GF-D8 (cell line): ENCODE measurements around the gene C22orf15.
A peak's percentile ranks its signal among the peaks of the same experiment; 100 is the strongest.

Experiments
- DNase-seq: peaks from one replicate; lab custom pipeline; 2025; lab: John Stamatoyannopoulos, UW

Gene C22orf15

DNA sequence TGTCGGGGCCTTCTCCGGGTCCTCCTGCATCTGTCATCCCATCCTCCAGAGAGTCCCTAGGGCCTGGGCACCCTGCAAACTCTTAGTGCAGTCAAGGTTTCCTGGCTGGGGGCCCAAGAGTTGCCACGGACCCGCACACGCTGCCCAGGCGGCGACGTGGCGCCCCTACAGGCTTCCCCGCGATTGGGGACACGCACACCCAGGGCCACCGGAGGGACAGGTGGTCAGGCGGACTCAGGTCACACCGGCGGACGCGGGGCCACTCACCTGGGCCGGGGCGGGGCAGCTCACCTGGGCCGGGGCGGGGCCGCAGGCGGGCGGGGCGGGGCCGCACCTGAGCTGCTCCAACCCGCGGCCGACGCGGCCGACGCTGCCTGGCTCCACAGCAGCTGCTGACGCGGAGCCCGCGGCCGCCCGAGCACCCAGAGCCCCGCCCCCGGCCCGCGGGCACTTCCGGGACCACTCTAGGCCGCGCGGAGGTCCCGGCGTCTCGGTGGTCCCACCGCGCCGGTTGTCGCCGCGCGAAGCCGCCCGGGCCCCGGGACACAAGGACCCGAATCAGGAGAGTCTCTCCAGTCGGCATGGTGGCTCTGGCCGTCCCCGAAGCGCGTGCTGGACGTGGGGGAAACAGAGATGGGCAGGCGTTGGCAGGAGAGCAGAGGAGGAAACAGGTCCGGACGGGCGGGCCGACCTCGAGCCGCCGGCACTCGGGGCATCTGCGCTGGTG lies 11.9 kb upstream of the C22orf15 start, which contains the start of gene ZNF70:
Gene ZNF70 (minus strand): TSS at position 399 of the 727 bp plus-strand sequence. CDS start 5,972 bp downstream, outside the sequence.
- DNase-seq, result peak; percentile 56

DNA sequence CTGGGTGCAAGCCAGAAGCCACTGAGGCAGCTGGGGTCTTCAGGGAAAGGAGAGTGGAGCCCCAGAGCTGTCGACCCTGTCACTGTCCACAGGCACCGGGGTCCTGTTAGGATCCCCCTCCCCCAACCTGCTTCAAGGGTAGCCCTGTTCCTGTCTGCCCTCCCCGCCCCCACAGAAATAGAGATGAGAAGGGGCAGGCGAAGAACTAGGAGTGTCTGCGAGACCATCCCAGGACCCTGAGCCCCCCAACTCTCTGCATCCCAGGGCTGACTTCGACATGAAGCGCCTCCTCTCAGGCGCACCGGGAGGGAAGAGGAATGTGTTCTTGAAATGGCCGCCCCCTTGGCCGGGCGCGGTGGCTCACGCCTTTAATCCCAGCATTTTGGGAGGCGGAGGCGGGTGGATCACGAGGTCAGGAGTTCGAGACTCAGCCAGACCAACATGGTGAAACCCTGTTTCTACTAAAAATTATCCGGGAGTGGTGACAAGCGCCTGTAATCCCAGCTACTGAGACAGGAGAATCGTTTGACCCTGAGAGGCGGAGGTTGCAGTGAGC lies 11.3 kb upstream of the C22orf15 start:
- DNase-seq, result no peak

DNA sequence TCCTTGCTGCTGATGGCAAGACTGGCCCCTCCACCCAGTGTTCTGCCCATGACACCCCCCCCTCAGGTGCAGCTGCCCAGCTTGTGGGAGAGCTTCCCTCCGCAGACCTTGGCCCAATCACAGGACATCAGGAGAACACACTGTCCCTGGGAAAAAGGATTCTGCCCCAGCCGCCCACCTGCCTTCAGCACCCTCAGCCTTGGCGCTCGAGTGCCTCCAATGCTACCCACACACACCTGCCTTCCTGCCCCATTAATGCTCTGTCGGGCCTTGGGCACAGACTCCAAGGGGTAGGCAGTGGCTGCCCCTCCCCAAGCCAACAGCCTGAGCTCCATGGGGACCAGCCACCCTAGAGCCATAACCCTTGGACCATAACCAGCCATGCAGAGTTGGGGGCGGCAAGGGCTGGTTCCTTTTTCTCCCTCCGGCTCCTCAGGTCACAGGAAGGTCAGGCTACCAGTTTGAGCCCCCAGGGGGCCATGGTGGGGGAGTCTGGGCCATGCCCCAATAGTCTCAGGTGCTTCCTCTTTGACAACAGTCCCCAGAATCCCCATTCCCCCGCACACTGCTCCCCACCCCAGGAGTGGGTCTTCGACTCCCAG lies 10.6 kb upstream of the C22orf15 start:
- peak; percentile 35 for DNase-seq

DNA sequence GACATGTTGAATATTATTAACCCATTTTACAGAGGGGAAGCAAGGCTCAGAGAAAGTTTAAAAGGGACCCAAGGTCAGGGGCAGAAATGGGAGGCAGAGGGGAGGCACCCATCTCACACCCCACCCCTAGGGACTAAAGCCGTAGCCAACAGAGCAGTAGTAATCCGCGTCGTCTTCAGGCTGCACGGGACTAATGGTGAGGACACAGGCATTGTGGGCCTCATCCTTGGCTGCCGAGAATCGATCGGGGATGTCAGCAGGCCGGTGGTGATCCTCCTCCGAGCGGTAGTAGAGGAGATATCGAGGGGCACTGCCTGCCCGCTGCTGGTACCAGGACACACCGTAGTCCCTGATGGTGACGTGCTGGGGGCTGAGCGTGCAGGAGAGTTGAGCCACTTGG lies 10.0 kb upstream of the C22orf15 start:
- DNase-seq, result no peak

DNA sequence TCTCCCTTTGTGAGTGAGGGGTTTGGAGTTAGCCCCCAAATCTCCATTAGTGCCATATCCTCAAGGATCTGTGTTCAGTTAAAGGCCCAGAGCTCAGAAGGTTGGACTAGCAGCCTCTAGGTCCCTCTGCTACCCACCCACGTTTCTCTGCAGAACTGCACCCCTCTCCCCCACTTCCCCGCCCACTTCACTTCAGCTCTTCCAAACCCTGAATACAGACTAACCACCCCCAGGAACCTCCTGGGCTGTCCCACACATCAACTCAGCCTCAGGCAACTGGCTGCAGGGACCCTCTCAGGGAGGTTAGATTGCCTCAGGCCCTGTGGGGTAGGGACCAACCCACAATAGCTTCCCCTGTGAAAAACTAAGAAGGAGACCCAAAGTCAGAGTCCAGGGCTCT lies 9.4 kb upstream of the C22orf15 start:
- DNase-seq, result no peak

GRCh38 chr22:23754220-23754919 lies 8.4 kb upstream of the C22orf15 start, which contains the start of gene VPREB3:
Gene VPREB3, minus strand, starts transcription at chr22:23754425. Its CDS starts 62 bp downstream, at chr22:23754363.
- no peak for DNase-seq

DNA sequence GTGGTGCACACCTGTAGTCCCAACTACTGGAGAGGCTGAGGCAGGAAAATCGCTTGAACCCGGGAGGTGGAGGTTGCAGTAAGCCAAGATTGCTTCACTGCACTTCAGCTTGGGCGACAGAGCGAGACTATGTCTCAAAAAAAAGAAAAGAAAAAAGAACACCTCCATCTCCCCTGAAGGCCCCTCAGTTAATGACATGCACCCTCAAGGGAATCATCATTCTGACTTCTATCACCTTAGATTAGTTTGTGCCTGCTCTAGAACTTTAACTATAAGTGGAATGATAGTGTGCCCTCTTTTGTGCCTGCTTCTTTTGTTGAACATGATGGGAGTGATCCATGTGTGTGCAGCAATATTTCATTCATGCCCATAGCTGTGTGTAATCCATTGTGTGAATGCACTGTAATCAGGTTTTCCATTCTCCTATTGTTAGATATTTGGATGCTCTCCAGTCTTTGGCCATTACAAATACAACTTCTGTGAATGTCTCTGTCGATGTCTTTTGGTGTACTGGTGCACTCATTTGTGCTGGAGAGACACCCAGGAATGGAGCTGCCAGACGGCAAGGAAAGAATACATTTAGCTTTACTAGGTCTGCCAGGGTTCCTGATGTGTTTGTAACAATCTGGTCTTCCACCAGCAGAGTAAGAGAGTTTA lies 7.7 kb upstream of the C22orf15 start:
- DNase-seq, result no peak

- DNase-seq, result no peak
Observed at GRCh38 chr22:23755711-23756110, 7.1 kb upstream of the C22orf15 start.

GRCh38 chr22:23756891-23757290 lies 5.9 kb upstream of the C22orf15 start:
- no peak for DNase-seq

DNA sequence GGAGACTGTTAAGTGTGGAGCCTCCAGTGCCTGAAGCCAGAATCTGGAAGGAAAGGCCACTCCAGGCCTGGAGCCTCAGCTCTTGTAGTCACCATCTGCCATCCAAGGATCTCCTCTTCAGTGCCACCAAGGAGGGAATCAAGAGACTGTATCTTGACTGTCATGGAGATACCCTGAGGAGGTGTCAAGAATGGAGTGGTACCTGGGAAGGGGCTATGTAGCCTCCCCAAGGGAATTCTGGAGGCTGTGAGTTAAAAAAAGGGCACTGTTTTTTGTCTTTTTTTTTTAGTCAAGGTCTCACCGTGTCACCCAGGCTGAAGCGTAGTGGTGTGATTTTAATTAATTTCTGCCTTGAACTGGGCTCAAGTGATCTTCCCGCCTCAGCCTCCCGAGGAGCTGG lies 3.2 kb upstream of the C22orf15 start:
- DNase-seq, result no peak

GRCh38 chr22:23760056-23760455 lies 2.7 kb upstream of the C22orf15 start:
- no peak for DNase-seq

DNA sequence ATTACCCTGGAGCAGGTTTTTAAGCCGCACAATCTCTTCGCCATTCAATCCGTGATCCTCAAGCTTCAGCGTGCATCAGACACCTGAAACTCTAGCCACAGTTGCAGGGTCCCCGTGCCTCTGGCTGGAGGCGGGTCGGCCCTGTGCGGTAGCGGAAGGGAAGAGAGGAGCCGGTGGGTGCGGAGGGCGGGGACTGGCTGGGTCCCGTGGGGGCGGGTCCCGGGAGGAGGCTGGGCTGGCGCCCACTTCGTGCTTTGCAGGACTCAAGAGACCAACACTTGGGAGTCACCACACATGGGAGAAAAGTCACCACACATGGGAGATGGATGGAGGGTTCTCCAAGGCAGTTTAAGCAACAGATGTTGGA lies 772 bp downstream of the C22orf15 start:
- DNase-seq, result no peak

DNA sequence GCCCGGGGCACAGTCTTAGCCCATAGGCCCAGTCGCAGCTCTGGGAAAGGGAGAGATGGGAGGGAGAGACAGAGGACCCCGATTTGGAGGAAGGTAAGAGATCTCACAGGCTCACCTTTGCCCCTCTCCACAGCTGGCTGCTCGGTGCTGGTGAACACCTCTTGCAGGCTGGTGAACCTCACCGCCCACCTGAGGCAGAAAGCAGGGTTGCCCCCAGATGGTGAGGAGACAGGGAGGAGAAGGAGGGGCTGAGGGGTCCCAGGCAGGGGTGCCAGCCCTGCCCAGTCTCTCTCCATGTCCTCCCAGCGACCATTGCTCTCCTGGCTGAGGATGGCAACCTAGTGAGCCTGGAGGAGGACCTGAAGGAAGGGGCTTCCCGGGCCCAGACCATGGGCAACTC lies 1.2 kb downstream of the C22orf15 start:
- no peak for DNase-seq

DNA sequence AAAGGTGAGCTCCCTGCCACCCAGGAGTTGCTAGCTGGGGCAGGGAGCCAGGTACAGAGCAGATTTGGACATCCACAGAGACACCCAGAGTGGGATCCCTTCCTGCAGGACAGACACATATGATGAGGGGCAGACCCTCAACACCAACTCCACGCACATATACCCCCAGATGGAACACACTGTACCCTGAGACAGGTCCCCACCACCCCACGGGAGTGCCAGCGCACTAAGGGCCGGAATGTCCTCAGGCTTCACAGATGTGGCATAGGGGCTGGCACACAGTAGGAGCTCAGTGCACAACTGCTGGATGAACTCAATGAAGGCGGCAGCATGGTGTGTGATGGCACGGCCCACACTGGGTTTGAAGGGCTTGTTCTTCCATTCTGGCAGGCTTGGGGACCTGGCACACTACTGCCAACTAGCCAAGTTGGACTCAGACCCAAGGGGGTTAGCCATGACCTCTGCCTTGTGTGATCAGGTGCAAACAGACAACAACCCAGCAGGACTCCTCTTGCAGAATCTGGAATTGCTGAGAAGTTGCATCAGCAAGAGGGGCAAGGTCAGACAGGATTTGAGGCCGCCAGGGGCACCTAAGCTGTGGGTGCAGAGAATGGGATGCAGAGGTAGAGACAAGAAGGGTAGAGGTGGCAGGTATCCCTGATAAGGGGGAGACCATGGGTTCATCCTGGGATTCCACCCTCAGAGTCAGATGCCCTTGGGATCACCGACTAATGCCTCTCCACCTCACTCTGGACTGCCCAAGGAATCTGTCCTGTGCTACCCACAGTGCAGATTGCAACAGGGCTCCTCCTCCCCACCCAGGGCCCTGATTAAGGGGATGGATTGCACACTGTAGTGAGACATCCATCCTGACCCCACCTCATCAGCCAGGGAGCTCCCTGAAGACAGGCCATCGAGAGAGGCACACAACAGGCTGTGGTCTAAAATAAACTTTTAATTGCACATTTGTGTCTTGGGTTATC lies 2.4 kb downstream of the C22orf15 start:
- no peak for DNase-seq

- DNase-seq, result no peak
Observed at GRCh38 chr22:23767303-23767672, 4.5 kb downstream of the C22orf15 start.

DNA sequence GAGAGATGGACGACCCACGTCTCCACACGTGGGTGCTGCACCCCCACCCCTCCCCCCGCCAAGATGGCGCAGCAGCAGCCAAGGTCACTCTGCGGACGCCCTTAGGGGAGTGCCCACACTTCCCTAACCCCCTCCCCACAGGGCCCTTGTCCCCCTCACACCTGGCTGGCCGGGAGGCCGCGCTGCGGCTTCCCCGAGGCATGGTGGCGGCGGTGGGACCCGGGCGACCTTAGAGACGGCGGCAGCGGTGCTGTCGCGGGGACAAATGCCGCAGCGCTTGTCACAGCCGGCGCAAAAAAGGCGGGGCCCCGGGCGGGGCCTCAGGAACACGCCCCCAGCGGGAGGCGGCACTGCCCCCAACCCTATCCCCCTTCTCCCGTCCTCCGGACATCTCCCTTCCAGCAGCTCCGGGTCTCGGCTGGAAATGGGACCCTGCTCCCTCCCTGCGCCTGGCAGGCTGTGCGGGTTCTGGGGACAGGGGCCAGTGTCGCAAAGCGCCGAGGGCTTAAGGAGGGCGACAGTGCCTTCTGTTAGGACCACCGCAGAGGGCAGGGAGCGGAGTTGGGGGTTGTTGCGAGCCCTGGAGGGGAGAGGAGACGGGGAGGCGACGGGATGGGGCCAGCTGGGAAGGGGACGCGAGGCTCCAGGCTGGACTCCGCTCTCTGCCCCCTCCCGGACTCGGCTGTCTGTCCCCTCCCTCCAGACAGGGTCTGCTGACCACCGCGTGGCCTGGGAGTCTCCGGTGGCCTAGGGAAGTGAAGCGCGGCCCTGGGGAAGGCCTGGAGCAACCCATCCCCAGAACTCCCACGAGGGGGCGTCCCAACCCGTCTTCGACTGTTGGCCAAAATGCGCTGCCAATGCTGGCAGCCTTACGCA lies 5.1 kb downstream of the C22orf15 start, which contains the start of gene CHCHD10:
Gene CHCHD10 (minus strand): TSS at position 300 of the 876 bp plus-strand sequence. CDS start 98 bp downstream, at position 202.
- DNase-seq, result peak; percentile 53

DNA sequence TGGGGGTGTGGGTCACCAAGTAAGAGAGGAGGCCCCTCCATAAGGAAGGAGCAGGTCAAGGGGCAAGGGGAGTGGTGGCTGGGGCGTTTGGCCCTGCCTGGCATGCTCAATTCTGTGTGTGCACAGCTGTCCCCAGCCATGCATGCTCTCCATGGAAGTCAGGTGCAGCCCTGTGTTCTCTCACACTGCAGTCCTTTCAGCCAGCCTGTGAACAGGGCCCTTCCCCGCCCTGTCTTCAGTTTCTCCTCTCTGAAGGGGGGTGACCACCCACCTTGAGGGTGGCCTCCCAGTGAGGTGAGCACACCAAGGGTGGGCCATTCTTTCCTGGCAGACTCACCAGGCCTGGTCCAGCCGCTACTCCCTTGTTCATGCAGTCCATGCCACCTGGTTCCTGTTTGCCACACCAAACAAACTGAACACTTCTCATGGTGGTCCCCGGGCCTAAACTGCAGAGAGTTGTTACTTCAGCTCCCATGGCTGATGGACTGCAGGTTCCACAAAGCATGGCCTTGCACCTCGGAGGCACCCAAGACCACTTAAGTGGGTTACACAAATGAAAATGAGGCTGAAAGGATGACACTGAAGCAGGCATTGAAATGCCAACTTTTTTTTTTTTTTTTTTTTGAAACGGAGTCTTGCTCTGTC lies 6.7 kb downstream of the C22orf15 start:
- no peak for DNase-seq

GRCh38 chr22:23772315-23772648 lies 9.5 kb downstream of the C22orf15 start:
- no peak for DNase-seq

DNA sequence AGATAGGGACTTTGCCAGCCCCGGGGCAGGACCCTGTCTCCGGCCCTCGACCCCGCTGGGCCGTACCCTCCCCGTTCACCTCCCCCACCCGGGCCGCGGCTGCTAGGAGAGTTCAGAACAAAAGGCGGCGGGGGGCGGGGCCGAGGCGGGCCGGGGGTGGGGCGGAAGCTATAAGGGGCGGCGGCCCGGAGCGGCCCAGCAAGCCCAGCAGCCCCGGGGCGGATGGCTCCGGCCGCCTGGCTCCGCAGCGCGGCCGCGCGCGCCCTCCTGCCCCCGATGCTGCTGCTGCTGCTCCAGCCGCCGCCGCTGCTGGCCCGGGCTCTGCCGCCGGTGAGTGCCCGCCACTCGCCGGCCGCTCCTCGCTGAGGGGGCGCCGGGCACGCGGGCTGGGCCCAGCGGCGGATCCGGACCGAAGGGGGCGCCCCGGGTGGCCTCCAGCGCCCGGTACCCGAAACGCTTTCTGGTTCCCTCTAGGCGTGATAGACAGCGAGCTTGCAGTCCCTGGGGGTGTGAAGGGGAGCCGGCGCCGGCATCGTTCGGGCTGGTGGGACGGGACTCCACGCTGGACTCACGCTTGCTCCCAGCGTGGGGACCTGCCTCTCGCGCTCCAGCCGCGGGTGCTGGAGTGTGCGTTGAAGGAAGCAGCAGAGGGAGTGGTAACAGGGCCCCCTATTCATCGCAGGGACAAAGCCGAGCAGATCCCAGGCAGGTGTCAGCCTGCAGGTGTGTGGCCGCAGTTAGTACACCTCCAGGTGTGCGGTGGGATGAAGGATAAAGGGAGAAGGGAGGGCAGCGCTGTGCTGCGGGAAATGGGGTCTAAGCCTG lies 10.1 kb downstream of the C22orf15 start, which contains the start of gene MMP11:
Gene MMP11 (plus strand): TSS at position 201 of the 825 bp plus-strand sequence. CDS start 22 bp downstream, at position 223.
- DNase-seq, result no peak
